Colonic mucosa (tissue), 4 donors: ENCODE measurements around the gene SHISAL1. TPM values are rescaled to one million over a fixed set of nuclear protein-coding genes. Genes with fewer than 3 reads are reported as not detected.

Experiments used
- DNase-seq: peaks from one replicate; pipeline ENCODE4 v3.0.0-alpha.2; 2020
- H3K27ac ChIP-seq: fragments of 200-600 bp; one replicate; pipeline ENCODE4 v1.8.0; 2021
- H3K27me3 ChIP-seq: fragments of 200-600 bp; one replicate; pipeline ENCODE4 v1.8.0; 2021
- H3K36me3 ChIP-seq: fragments of 200-600 bp; one replicate; pipeline ENCODE4 v1.8.0; 2021
- H3K4me1 ChIP-seq: fragments of 200-600 bp; one replicate; pipeline ENCODE4 v1.8.0; 2021; ENCODE audit warnings: mild to moderate bottlenecking
- H3K4me3 ChIP-seq: fragments of 200-600 bp; one replicate; pipeline ENCODE4 v1.8.0; 2021
- H3K9ac ChIP-seq, 2 donors: one replicate each; pipeline ENCODE4 v1.7.0; 2013; ENCODE audit warnings: control low read depth in 2 of 2, low read depth in 2 of 2, low read length in 2 of 2
- H3K9me3 ChIP-seq: fragments of 200-600 bp; one replicate; pipeline ENCODE4 v1.8.0; 2021
- CTCF ChIP-seq: fragments of 200-600 bp; IDR thresholded peaks from one replicate; pipeline ENCODE4 v1.8.0; 2022; ENCODE audit warnings: antibody characterized with exemption, mild to moderate bottlenecking
- intact Hi-C: fragments of 100-400 bp; cut with DNase I; formaldehyde crosslinking; loops from one replicate; pipeline ENCODE4 v1.14.1; 2022
- total RNA-seq, 2 donors: library from RNA; stranded (reverse); fragmentation: NEBNext Ultra II Directional in 1 of 2; extraction: Animal tissue kit (Norgen Biotek cat#: 25700) in 1 of 2; gene quantifications; one replicate each; pipeline ENCODE4 v1.2.1, GENCODE V29; 2021
- donor health status: healthy.
- donor health status: DM: no; HTN: no; CAD: no.
- donor health status: DM: no; HTN: no; CAD: no.

SHISAL1 gene
- total RNA-seq, result 1 to 10 TPM in 1 of 2 donors, under 1 TPM in 1; 0.27 to 6.6 TPM

GRCh38 chr22:44312766-44313165 lies at the start of gene SHISAL1:
Gene SHISAL1 (minus strand): TSS chr22:44312951. CDS start chr22:44300945, 12,006 bp downstream.
- Histone ChIP-seq H3K9ac (no peak within 1 kb of the TSS), H3K4me1 (no peaks in the 10 kb centered on the region), H3K36me3 (no peaks in the 10 kb centered on the region), H3K27me3 (no peaks in the 10 kb centered on the region), H3K4me3 (no peak within 1 kb of the TSS), H3K27ac (no peak within 1 kb of the TSS), H3K9me3 (no peaks in the 10 kb centered on the region)
- intact Hi-C loops, result no loop called here
- DNase-seq, result no peak
- TF ChIP-seq CTCF, result no peak

- no peaks in the 10 kb centered on the region for H3K27me3 ChIP-seq
- no peak for DNase-seq
- H3K4me3 ChIP-seq, result no peak overlapping the region
- intact Hi-C loops, result no loop called here
- peak overlapping the region; percentile 2 for H3K27ac ChIP-seq
- H3K9ac ChIP-seq, result no peak overlapping the region
- no peaks in the 10 kb centered on the region for H3K9me3 ChIP-seq
- TF ChIP-seq CTCF, result no peak
- no peaks in the 10 kb centered on the region for H3K36me3 ChIP-seq
- no peaks in the 10 kb centered on the region for H3K4me1 ChIP-seq
Observed at GRCh38 chr22:44361391-44362126, 48.8 kb upstream of the SHISAL1 start.

- intact Hi-C loops, result no loop called here
- DNase-seq, result no peak
- no peaks in the 10 kb centered on the region for H3K27me3 ChIP-seq
Observed at GRCh38 chr22:44360668-44361381, 48.1 kb upstream of the SHISAL1 start.

GRCh38 chr22:44360306-44360667 lies 47.5 kb upstream of the SHISAL1 start:
- Histone ChIP-seq H3K9ac (no peak overlapping the region), H3K4me1 (no peaks in the 10 kb centered on the region), H3K36me3 (no peaks in the 10 kb centered on the region), H3K27me3 (no peaks in the 10 kb centered on the region), H3K27ac (peak overlapping the region; percentile 2), H3K4me3 (no peak overlapping the region), H3K9me3 (no peaks in the 10 kb centered on the region)
- TF ChIP-seq CTCF, result no peak
- intact Hi-C loops, result no loop called here
- no peak for DNase-seq

More at GRCh38 chr22:44360668-44361381, 48.1 kb upstream of the SHISAL1 start:
- peak overlapping the region in 1 of 2 donors; percentile 21 for H3K9ac ChIP-seq
- H3K4me1 ChIP-seq, result no peaks in the 10 kb centered on the region
- H3K4me3 ChIP-seq, result no peak overlapping the region
- no peaks in the 10 kb centered on the region for H3K9me3 ChIP-seq
- peak overlapping the region; percentile 2 for H3K27ac ChIP-seq
- no peaks in the 10 kb centered on the region for H3K36me3 ChIP-seq
- TF ChIP-seq CTCF, result no peak

- no peak for DNase-seq
- no peak for TF ChIP-seq CTCF
- Histone ChIP-seq H3K27ac (no peak overlapping the region), H3K4me1 (no peaks in the 10 kb centered on the region), H3K36me3 (no peaks in the 10 kb centered on the region), H3K27me3 (no peaks in the 10 kb centered on the region), H3K4me3 (no peak overlapping the region), H3K9me3 (no peaks in the 10 kb centered on the region), H3K9ac (no peak overlapping the region)
- intact Hi-C loops, result no loop called here
Observed at GRCh38 chr22:44359496-44360110, 46.9 kb upstream of the SHISAL1 start.
